Stimulated activated CD8-positive, alpha-beta memory T cell treated with anti-CD3 and anti-CD28 coated beads, Interleukin-12 subunit alpha, Interleukin-12 subunit beta, amount 100 ng/mL, for 24 hours (primary cell): ENCODE results near the gene SYNRG.

Experiments
- DNase-seq: peaks from one replicate; pipeline ENCODE4 v3.0.0-alpha.2; 2020; ENCODE audit errors: extremely low read depth

SYNRG gene

GRCh38 chr17:37470181-37470580 is 139.0 kb downstream of the SYNRG start:
- no peak for DNase-seq

DNA sequence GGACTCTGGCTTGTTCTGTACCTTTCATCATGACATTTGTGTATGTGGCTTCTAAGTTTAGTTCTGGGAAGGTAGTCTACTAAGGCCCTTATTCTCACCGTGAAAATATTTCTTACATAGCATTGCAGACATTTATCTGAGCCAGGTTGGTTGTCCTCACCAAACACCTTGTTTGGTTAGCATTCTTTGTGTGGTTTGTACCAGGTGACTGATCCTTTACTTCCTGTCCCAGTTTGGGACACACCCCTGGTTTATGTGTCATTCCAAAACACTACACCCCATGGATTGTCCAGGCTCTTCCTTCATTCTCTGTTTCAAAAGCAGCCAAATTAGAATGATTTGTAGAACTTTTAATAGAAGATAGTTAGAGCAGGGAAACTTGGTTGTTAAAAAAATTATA is 142.7 kb downstream of the SYNRG start:
- no peak for DNase-seq

DNA sequence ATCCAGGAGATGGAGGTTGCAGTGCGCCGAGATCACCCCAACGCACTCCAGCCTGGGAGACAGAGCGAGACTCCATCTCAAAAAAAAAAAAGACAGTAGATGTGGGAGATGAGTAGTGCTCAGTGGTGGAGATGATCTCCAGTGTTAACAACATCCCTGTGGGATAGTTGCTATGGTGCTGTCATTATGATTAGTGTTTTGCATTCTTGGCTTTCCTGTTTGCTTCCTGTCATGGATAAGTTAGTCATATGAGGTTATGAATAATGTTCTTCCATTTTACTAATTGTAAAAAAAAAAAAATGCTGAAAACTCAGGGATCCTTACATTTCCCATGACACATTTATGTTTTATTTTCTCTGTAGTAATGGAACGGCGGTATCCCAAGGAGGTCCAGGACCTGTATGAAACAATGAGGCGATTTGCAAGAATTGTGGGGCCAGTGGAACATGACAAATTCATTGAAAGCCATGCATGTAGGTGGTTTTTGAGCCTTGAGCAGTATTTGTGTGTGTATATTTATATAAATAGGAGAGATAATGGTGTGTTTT is 144.1 kb downstream of the SYNRG start:
- no peak for DNase-seq
